Fibroblast of pulmonary artery (primary cell): ENCODE results near the gene SIDT2.

ENCODE experiments used
- DNase-seq: peaks from one replicate; pipeline ENCODE4 v3.0.0-alpha.2; 2010; ENCODE audit warnings: low read depth
- H3K4me3 ChIP-seq: replicated peaks from 2 replicates; pipeline ENCODE4 v1.5.1; 2011; ENCODE audit warnings: low read depth, mild to moderate bottlenecking, control low read depth, low read length, moderate library complexity
- CTCF ChIP-seq: IDR thresholded peaks from 2 replicates; pipeline ENCODE4 v1.5.1; 2011; ENCODE audit warnings: mild to moderate bottlenecking, control low read depth, low read length, inconsistent platforms; ENCODE audit errors: missing control alignments

The SIDT2 gene

GRCh38 chr11:117144477-117145392, 33.8 kb upstream of the SIDT2 start:
- DNase-seq = peak; percentile 76

GRCh38 chr11:117145393-117145761, 33.2 kb upstream of the SIDT2 start:
- H3K4me3 ChIP-seq = peak overlapping the region; percentile 77
- DNase-seq = peak; percentile 56
- peak; percentile 26 for TF ChIP-seq CTCF

More at GRCh38 chr11:117144477-117145392, 33.8 kb upstream of the SIDT2 start:
- peak overlapping the region; percentile 77 for H3K4me3 ChIP-seq
- no peak for TF ChIP-seq CTCF

GRCh38 chr11:117146521-117146920, 32.0 kb upstream of the SIDT2 start:
- H3K4me3 ChIP-seq = peak overlapping the region; percentile 12
- DNase-seq = peak; percentile 53
- no peak for TF ChIP-seq CTCF

- no peak for DNase-seq
- H3K4me3 ChIP-seq = no peak overlapping the region
- no peak for TF ChIP-seq CTCF
Observed at GRCh38 chr11:117152066-117152465, 26.5 kb upstream of the SIDT2 start.

- TF ChIP-seq CTCF = no peak
- H3K4me3 ChIP-seq = no peak overlapping the region
Observed at GRCh38 chr11:117154468-117154867, 24.1 kb upstream of the SIDT2 start.

GRCh38 chr11:117157507-117157906, 21.0 kb upstream of the SIDT2 start:
- no peak for DNase-seq
- no peak for TF ChIP-seq CTCF
- H3K4me3 ChIP-seq = no peak overlapping the region

More at GRCh38 chr11:117154468-117154867, 24.1 kb upstream of the SIDT2 start:
- DNase-seq = no peak
